Measurements from ENCODE around the gene SENP6.

Gene SENP6

DNA sequence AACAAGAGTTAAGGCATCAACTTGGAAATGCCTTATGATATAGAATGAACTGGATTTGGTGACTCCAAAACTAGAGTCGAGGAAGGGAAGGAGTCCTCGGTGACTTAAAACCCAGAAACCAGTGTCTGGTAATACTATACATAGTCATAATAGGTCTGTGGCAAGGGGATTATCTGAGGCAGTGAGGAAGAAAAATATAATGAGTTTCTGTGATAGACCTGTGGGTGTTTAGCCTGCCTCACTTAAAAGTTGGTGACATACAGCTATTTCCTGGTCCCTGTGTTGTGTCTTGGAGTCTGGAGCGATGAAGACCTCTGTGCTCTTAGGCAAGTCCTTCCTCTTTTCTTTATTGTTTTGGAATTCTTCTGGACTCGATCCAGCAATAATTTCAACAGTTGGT is 142.3 kb downstream of the SENP6 start (continued):
- TF ChIP-seq, protein P1, sequence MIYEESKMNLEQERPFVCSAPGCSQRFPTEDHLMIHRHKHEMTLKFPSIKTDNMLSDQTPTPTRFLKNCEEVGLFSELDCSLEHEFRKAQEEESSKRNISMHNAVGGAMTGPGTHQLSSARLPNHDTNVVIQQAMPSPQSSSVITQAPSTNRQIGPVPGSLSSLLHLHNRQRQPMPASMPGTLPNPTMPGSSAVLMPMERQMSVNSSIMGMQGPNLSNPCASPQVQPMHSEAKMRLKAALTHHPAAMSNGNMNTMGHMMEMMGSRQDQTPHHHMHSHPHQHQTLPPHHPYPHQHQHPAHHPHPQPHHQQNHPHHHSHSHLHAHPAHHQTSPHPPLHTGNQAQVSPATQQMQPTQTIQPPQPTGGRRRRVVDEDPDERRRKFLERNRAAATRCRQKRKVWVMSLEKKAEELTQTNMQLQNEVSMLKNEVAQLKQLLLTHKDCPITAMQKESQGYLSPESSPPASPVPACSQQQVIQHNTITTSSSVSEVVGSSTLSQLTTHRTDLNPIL (CRISPR knock-in tag; IDR thresholded peaks at IDR 0.05; ENCODE audit: low read depth): no peak
- no peak for TF ChIP-seq GLIS3 (CRISPR knock-in tag; IDR thresholded peaks at IDR 0.05)
- no peak for TF ChIP-seq PPARA (CRISPR knock-in tag; IDR thresholded peaks at IDR 0.05; ENCODE audit: borderline replicate concordance)
- TF ChIP-seq ESRRG (CRISPR knock-in tag; IDR thresholded peaks at IDR 0.05): no peak
- TF ChIP-seq ZNF8 (CRISPR knock-in tag; IDR thresholded peaks at IDR 0.05): no peak
- TF ChIP-seq, protein P2, sequence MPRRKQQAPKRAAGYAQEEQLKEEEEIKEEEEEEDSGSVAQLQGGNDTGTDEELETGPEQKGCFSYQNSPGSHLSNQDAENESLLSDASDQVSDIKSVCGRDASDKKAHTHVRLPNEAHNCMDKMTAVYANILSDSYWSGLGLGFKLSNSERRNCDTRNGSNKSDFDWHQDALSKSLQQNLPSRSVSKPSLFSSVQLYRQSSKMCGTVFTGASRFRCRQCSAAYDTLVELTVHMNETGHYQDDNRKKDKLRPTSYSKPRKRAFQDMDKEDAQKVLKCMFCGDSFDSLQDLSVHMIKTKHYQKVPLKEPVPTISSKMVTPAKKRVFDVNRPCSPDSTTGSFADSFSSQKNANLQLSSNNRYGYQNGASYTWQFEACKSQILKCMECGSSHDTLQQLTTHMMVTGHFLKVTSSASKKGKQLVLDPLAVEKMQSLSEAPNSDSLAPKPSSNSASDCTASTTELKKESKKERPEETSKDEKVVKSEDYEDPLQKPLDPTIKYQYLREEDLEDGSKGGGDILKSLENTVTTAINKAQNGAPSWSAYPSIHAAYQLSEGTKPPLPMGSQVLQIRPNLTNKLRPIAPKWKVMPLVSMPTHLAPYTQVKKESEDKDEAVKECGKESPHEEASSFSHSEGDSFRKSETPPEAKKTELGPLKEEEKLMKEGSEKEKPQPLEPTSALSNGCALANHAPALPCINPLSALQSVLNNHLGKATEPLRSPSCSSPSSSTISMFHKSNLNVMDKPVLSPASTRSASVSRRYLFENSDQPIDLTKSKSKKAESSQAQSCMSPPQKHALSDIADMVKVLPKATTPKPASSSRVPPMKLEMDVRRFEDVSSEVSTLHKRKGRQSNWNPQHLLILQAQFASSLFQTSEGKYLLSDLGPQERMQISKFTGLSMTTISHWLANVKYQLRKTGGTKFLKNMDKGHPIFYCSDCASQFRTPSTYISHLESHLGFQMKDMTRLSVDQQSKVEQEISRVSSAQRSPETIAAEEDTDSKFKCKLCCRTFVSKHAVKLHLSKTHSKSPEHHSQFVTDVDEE (CRISPR knock-in tag; IDR thresholded peaks at IDR 0.05): no peak

DNA sequence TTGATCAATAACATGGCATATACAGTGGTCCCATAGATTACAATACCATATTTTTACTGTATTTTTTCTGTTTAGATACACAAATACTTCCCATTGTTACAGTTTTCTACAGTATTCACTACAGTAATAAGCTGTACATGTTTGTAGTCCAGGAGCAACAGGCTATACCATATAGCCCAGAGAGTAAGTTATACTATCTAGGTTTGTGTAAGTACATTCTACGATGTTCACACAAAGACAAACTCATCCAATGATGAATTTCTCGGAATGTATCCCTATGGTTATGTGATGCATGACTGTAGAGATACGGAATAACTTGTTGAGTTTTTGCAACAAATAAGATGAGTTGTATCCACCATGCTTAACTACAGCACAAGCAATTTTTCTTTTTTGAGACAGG is 143.7 kb downstream of the SENP6 start:
- no peak for TF ChIP-seq GLIS3 (CRISPR knock-in tag; IDR thresholded peaks at IDR 0.05)
- TF ChIP-seq ISL1 (CRISPR knock-in tag; IDR thresholded peaks at IDR 0.05): no peak
- TF ChIP-seq BACH2 (CRISPR knock-in tag; IDR thresholded peaks at IDR 0.05; ENCODE audit: borderline replicate concordance): no peak
- TF ChIP-seq, protein P2 (CRISPR knock-in tag; IDR thresholded peaks at IDR 0.05): no peak
- no peak for TF ChIP-seq ZNF8 (CRISPR knock-in tag; IDR thresholded peaks at IDR 0.05)
- TF ChIP-seq ZFP30 (CRISPR knock-in tag; IDR thresholded peaks at IDR 0.05): no peak
- no peak for TF ChIP-seq OSR1 (CRISPR knock-in tag; IDR thresholded peaks at IDR 0.05)
- TF ChIP-seq ZNF70 (CRISPR knock-in tag; IDR thresholded peaks at IDR 0.05): no peak
- no peak for TF ChIP-seq PPARA (CRISPR knock-in tag; IDR thresholded peaks at IDR 0.05; ENCODE audit: borderline replicate concordance)
- TF ChIP-seq, protein P3, sequence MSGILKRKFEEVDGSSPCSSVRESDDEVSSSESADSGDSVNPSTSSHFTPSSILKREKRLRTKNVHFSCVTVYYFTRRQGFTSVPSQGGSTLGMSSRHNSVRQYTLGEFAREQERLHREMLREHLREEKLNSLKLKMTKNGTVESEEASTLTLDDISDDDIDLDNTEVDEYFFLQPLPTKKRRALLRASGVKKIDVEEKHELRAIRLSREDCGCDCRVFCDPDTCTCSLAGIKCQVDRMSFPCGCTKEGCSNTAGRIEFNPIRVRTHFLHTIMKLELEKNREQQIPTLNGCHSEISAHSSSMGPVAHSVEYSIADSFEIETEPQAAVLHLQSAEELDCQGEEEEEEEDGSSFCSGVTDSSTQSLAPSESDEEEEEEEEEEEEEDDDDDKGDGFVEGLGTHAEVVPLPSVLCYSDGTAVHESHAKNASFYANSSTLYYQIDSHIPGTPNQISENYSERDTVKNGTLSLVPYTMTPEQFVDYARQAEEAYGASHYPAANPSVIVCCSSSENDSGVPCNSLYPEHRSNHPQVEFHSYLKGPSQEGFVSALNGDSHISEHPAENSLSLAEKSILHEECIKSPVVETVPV (CRISPR knock-in tag; IDR thresholded peaks at IDR 0.05): no peak
- no peak for TF ChIP-seq ZNF565 (CRISPR knock-in tag; conservative IDR thresholded peaks at IDR 0.05; ENCODE audit: low read depth)
- no peak for ATAC-seq

DNA sequence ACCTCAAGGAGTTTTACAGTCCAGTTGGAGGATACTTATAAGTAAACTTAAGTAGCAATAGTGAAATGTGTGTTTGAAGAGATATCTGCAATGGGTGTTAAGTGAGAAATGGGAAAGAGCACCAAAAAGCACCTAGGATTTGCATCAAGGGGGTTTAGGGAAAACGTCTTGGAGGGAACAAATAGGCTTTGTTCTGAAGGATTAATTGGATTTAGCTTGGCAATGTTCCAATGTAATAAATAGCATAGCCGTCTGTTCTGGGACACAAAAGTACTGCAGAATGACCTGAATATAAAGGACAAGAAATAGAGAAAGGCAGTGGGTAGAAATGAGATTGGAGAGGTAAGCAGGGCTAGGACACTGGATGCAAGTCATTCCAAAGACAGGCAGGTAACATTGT is 144.5 kb downstream of the SENP6 start:
- ATAC-seq: no peak
- no peak for TF ChIP-seq ZFP30 (CRISPR knock-in tag; IDR thresholded peaks at IDR 0.05)
- no peak for TF ChIP-seq BACH2 (CRISPR knock-in tag; IDR thresholded peaks at IDR 0.05; ENCODE audit: borderline replicate concordance)
- TF ChIP-seq TOX (CRISPR knock-in tag; IDR thresholded peaks at IDR 0.05; ENCODE audit: borderline replicate concordance): no peak
- TF ChIP-seq OSR1 (CRISPR knock-in tag; IDR thresholded peaks at IDR 0.05): no peak
- TF ChIP-seq, protein P1 (CRISPR knock-in tag; IDR thresholded peaks at IDR 0.05; ENCODE audit: low read depth): no peak
- no peak for TF ChIP-seq ZNF565 (CRISPR knock-in tag; conservative IDR thresholded peaks at IDR 0.05; ENCODE audit: low read depth)
- no peak for TF ChIP-seq ZC3H10 (CRISPR knock-in tag; IDR thresholded peaks at IDR 0.05)
- no peak for TF ChIP-seq ISL1 (CRISPR knock-in tag; IDR thresholded peaks at IDR 0.05)
- TF ChIP-seq, protein P4, sequence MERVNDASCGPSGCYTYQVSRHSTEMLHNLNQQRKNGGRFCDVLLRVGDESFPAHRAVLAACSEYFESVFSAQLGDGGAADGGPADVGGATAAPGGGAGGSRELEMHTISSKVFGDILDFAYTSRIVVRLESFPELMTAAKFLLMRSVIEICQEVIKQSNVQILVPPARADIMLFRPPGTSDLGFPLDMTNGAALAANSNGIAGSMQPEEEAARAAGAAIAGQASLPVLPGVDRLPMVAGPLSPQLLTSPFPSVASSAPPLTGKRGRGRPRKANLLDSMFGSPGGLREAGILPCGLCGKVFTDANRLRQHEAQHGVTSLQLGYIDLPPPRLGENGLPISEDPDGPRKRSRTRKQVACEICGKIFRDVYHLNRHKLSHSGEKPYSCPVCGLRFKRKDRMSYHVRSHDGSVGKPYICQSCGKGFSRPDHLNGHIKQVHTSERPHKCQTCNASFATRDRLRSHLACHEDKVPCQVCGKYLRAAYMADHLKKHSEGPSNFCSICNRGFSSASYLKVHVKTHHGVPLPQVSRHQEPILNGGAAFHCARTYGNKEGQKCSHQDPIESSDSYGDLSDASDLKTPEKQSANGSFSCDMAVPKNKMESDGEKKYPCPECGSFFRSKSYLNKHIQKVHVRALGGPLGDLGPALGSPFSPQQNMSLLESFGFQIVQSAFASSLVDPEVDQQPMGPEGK (CRISPR knock-in tag; IDR thresholded peaks at IDR 0.05; ENCODE audit: borderline replicate concordance): no peak
- TF ChIP-seq SNAI2 (CRISPR knock-in tag; IDR thresholded peaks at IDR 0.05): no peak
- TF ChIP-seq, protein P2 (CRISPR knock-in tag; IDR thresholded peaks at IDR 0.05): no peak
- no peak for TF ChIP-seq ZFP3 (CRISPR knock-in tag; IDR thresholded peaks at IDR 0.05)
- TF ChIP-seq ZNF70 (CRISPR knock-in tag; IDR thresholded peaks at IDR 0.05): no peak
